IPS-11a (cell line): Measurements from ENCODE around the gene AMBRA1.
"Not testable (repeated sequence)": the region's sequence is repeated elsewhere in the genome, so short reads cannot be mapped to it uniquely, and the experiment has no call there.

Source experiments
- H3K4me3 ChIP-seq: one replicate; pipeline ENCODE4 v1.5.1; 2013; ENCODE audit warnings: low read depth, low read length, control low read depth

AMBRA1 gene

DNA sequence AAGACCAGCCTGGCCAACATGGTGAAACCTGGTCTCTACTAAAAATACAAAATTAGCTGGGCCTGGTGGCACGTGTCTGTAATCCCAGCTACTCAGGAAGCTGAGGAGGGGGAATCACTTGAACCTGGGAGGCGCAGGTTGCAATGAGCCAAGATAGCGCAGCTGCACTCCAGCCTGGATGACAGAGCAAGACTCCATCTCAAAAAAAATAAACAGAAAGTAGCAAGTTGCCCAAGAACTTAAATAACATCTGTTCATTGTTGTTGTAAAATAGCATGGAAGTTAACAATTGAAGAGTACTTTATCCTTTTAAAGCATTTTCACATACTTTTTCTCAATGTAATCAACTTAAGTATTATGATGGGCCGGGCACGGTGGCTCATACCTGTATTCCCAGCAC lies 5.7 kb downstream of the AMBRA1 start:
- H3K4me3 ChIP-seq: no peak overlapping the region

GRCh38 chr11:46583513-46583912 lies 10.3 kb downstream of the AMBRA1 start:
- not testable (repeated sequence) for H3K4me3 ChIP-seq

GRCh38 chr11:46582588-46582987 lies 11.2 kb downstream of the AMBRA1 start:
- no peak overlapping the region for H3K4me3 ChIP-seq

DNA sequence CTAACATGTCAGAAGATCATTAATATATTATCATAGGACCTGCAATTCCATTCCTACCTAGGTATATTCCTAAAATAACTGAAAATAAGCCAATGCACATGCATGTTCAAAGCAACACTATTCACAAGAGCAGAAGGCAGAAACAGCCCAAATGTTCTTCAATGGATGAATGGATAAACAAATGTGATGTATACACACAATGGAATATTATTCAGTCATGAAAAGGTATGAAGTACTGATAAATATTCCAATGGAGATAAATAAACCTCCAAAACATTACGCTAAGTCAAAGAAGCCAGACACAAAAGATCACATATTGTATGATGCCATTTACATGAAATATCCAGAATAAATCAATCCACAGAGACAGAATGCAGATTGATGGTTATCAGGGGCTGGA lies 16.8 kb downstream of the AMBRA1 start:
- no peak overlapping the region for H3K4me3 ChIP-seq

DNA sequence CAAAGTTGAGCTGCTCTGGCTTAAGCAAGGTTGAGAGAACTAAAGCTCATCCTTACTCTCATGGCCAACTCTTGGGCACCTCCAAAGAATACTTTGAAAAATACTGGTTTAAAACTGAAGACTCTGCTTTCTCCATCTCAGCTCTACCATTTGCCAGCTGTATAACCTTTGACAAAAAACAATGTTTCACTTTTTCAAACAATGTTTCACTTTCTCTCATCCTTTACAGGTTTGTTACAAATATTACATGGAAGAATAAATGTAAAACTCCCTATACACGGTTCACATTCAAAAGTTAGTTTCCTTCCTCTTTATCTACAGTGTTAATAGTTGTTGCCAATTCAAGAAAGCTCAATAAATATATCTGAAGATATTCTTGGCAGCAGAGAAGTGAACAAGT lies 19.2 kb downstream of the AMBRA1 start:
- no peak overlapping the region for H3K4me3 ChIP-seq

GRCh38 chr11:46570790-46571398 lies 22.9 kb downstream of the AMBRA1 start:
- H3K4me3 ChIP-seq: no peak overlapping the region

DNA sequence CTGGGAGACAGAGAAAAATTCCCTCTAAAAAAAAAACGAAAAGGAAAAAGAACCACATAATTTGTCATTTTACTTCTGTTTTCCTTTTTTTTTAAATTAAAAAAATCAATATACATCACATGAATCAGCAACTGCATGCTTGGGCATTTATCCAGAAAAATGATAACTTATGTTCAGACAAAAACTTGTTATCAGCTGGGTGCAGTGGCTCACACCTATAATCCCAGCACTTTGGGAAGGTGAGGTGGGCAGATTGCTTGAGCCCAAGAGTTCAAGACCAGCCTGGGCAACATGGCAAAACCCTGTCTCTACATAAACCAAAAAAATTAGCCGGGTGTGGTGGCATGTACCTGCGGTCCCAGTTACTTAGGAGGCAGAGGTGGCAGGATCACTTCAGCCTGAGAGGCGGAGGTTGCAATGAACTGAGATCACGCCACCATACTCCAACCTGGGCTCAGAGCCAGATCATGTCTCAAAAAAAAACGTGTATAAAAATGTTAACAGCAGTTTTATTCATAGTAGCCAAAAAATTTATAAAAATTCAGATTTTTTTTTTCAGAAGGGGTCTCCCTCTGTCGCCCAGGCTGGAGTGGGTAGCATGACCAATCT lies 28.5 kb downstream of the AMBRA1 start:
- no peak overlapping the region for H3K4me3 ChIP-seq

GRCh38 chr11:46564459-46564858 lies 29.4 kb downstream of the AMBRA1 start:
- no peak overlapping the region for H3K4me3 ChIP-seq

DNA sequence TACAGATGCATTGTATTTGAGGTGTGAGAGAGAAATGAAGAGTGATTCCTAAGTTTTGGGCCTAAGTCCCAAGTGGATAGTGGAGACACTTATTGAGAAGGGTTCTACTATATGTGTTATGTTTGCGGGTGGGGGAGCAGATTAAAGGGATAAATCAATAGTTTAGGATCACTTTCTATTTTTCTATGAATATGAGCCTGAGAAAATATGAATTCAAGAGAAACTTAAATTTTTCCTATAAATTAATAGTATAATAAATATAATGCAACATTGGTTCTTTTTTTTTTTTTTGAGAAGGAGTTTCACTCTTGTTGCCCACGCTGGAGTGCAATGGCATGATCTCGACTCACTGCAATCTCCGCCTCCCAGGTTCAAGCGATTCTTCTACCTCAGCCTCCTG lies 31.3 kb downstream of the AMBRA1 start:
- no peak overlapping the region for H3K4me3 ChIP-seq

GRCh38 chr11:46560300-46560991 lies 33.4 kb downstream of the AMBRA1 start:
- H3K4me3 ChIP-seq: no peak overlapping the region

DNA sequence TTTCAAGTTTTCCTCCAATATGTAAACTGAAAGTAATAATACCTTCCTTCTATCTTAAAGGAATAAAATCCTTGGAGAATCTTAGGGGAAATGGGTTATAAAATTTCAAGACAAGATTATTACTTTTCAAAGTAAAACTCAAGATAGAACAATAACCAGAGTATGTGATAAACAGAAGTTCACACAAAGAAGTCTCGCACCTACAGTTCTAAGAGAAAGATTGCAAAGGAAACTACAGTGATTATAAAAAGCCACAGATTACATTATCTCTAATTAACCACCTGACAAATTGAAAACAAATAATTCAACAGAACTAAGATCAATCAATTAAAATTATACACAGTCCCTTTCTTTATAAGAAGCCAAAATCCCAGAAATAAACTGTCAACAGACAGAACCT lies 34.0 kb downstream of the AMBRA1 start:
- no peak overlapping the region for H3K4me3 ChIP-seq

GRCh38 chr11:46557684-46558151 lies 36.1 kb downstream of the AMBRA1 start:
- H3K4me3 ChIP-seq: no peak overlapping the region

DNA sequence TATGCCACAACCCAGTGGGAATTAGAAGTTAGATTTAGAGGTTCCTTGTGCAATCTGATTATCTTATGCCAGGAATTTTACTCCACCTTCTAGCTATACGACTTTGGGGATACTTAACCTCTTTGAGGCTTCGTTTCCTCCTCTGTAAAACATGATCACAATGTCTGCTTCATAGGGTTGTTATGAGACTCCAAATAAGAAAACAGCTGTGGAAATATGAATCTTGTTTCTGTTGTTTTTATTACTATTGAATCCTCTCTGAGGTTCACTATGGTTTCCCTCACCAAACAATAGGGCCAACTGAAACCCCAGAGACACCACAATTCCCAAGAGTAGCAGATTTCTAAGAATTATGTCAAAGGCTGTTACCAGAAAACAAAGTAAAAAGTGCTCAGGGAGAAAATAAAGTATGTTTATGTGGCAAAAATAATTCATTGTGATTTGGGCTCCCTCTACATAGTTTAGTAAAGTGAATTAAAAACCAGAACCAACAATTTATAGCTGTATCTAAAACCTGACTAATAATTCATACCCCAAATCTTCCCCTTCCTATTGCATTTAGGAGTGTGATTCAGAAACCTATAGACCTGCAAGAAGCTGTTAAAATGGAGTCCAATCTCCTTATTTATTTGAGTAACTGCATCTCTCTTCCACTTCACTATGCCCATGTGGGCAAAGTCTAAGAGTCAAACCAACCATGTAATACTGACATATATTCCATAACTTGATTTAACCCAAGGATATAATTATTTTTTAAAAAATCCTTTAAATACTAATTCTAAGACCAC lies 38.4 kb downstream of the AMBRA1 start:
- H3K4me3 ChIP-seq: no peak overlapping the region

GRCh38 chr11:46554213-46555147 lies 39.3 kb downstream of the AMBRA1 start:
- no peak overlapping the region for H3K4me3 ChIP-seq

DNA sequence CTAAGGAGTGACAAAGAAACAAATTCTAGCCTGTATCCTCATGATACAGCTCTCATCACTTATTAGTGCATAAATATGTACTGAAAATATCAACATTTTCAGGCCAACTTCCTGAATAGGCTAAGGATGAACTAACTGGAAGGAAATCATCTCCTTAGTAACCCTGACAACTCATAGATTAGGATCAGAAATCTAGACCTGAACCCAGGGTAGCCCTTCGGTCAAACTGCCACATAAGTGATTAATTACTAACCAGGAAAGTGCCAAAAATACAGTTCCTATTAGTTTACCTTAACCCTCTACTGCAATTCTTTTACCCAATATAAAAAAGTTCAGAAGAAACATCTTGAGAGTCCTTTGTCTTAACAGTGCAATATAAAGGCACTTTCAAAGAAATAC lies 40.0 kb downstream of the AMBRA1 start:
- no peak overlapping the region for H3K4me3 ChIP-seq

DNA sequence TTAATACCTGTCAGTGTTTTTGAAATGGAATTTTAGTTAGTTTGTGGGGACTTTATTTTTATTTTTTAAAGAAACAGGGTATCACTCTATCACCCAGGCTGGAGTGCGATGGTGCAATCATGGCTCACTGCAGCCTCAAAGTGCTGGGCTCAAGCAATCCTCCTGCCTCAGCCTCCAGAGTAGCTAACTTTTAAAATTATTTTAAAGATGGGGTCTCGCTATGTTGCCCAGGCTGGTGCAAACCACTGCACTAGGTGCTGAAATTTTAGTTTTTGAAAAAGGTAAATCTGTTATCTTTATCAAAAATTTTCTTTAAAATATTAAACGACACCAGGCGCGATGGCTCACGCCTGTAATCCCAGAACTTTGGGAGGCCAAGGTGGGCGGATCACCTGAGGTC lies 42.6 kb downstream of the AMBRA1 start:
- no peak overlapping the region for H3K4me3 ChIP-seq

DNA sequence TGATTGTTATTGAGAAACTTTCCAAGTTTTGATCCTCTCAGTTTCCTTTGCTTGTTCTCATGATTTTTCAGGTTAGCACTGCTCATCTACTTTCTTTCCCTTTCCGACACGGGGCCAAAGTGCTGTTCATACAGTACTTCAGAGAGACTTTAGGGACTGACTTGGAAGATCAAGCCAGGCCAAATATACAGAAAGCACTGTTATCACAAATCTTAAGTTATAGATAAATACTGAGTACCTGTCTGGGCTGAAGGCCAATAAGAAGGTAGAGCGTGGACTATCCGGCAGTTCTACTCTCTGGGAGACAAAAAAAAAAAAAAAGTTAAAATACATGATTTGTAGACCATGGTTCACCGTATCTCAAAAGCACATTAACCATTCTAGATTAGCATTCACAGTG lies 46.2 kb downstream of the AMBRA1 start:
- no peak overlapping the region for H3K4me3 ChIP-seq

- no peak overlapping the region for H3K4me3 ChIP-seq
These were observed 50.3 kb downstream of the AMBRA1 start for GRCh38 chr11:46543564-46543963.

DNA sequence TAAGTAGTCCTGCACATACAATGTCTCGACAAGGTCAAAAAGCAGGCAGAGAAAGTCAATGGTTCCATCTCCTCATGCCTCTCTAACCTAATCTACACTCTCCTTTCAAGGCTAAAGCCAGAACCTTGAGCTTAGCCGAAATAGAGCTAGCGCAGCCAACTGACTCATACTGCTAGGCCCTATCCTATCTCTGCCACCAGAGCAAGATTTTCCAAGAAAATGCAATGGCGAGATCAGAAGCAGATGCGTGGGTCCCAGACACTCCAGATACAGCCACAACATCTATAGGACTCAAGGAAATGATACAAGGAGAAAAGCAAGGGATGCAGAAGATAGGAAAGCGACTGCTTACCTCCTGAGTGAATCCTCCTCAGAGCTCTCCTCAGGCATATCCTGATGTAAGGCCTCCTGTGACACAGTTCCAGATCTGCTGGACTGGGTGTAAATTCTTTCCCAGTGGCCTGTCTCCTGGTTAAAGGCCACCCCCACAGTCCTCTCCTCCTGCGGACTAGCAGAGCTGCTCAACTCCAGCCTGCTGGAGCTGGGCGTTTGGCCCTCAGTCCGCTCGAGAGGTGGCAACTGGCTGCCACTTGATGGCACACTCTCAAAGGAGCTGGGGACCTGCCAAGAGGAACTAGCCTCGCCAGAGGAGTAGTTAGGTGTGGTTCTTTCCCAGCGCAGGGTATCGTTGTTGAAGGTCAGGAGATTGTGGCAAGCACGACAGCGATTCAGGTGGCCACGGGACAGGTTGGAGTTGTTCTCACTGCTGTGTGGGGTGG lies 52.0 kb downstream of the AMBRA1 start:
- no peak overlapping the region for H3K4me3 ChIP-seq

DNA sequence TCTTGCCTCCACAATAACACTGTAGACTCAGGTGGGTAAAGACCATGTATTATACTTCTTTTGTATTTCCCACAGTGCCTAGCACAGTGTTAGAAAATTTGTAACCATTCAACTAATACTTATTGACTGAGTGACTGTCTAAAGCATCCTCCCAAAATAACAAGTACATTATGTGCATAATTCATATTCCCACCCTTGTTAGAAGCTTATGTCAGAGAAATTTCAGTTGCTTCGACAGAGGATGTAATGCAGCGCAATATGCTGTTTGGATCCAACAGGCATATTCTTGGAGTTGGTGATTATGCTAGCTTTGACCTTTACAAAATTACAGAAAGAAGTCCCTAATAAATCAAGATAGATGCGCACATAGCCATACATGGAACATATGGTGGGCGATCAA lies 53.0 kb downstream of the AMBRA1 start:
- H3K4me3 ChIP-seq: no peak overlapping the region
